ENCODE data around the gene BATF3. TPM values are rescaled to one million over a fixed set of nuclear protein-coding genes. Genes with fewer than 3 reads are reported as not detected.

BATF3 gene
- total RNA-seq, 1 donor from 2014 or later, result not detected

GRCh38 chr1:212721388-212722247, 22.0 kb upstream of the BATF3 start:
- H2AFZ ChIP-seq (replicated peaks), result no peak overlapping the region
- H3K4me3 Mint-ChIP-seq, result no peak overlapping the region
- no peak overlapping the region for H3K4me3 ChIP-seq
- TF ChIP-seq EZH2phosphoT487 (IDR thresholded peaks at IDR 0.05), result no peak
- TF ChIP-seq EZH2 (IDR thresholded peaks at IDR 0.05), result no peak
- no peak for TF ChIP-seq CTCF (IDR thresholded peaks at IDR 0.05)
- H3K36me3 Mint-ChIP-seq, result peaks cover 21% of the 10 kb centered on the region
- no peaks in the 10 kb centered on the region for H3K9me3 ChIP-seq (ENCODE audit: low read depth)
- no peaks in the 10 kb centered on the region for H3K36me3 ChIP-seq
- peaks cover 3% of the 10 kb centered on the region for H3K4me1 Mint-ChIP-seq
- H3K9me3 Mint-ChIP-seq, result peaks cover 22% of the 10 kb centered on the region
- no peak for DNase-seq (ENCODE audit: low spot score)
- no peak overlapping the region for H3K4me2 ChIP-seq
- H3K27ac Mint-ChIP-seq, result no peak overlapping the region
- no peak overlapping the region for H3K9ac ChIP-seq
- H3K4me1 ChIP-seq, result no peaks in the 10 kb centered on the region
- H3K27me3 ChIP-seq, result peaks cover 4% of the 10 kb centered on the region
- peaks cover 2% of the 10 kb centered on the region for H3K27me3 Mint-ChIP-seq (ENCODE audit: insufficient read depth, low read depth)
- no peak overlapping the region for H3K27ac ChIP-seq
- H3F3A ChIP-seq (ENCODE audit: low read depth), result no peaks in the 10 kb centered on the region
- H3K79me2 ChIP-seq (ENCODE audit: low read depth), result no peaks in the 10 kb centered on the region
- no peaks in the 10 kb centered on the region for H4K20me1 ChIP-seq (ENCODE audit: low read depth)

- Histone ChIP-seq H3K9me3 (ENCODE audit: low read depth) (no peaks in the 10 kb centered on the region), H3K4me2 (no peak overlapping the region), H3K9ac (no peak overlapping the region), H3K4me1 (no peaks in the 10 kb centered on the region), H3K36me3 (no peaks in the 10 kb centered on the region), H2AFZ (replicated peaks) (no peak overlapping the region), H4K20me1 (ENCODE audit: low read depth) (no peaks in the 10 kb centered on the region), H3K27me3 (peaks cover 4% of the 10 kb centered on the region), H3K79me2 (ENCODE audit: low read depth) (no peaks in the 10 kb centered on the region), H3F3A (ENCODE audit: low read depth) (no peaks in the 10 kb centered on the region), H3K27ac (no peak overlapping the region), H3K4me3 (no peak overlapping the region)
- Mint-ChIP-seq H3K4me3 (no peak overlapping the region), H3K27ac (no peak overlapping the region), H3K36me3 (peaks cover 9% of the 10 kb centered on the region), H3K27me3 (ENCODE audit: insufficient read depth, low read depth) (peaks cover 2% of the 10 kb centered on the region), H3K4me1 (peaks cover 3% of the 10 kb centered on the region), H3K9me3 (peaks cover 11% of the 10 kb centered on the region)
- TF ChIP-seq CTCF (IDR thresholded peaks at IDR 0.05), result no peak
- no peak for TF ChIP-seq EZH2phosphoT487 (IDR thresholded peaks at IDR 0.05)
- no peak for TF ChIP-seq EZH2 (IDR thresholded peaks at IDR 0.05)
- DNase-seq (ENCODE audit: low spot score), result no peak
These were observed 20.0 kb upstream of the BATF3 start for GRCh38 chr1:212719633-212720032.

- H3K9ac ChIP-seq, result no peak overlapping the region
- H3K4me3 ChIP-seq, result no peak overlapping the region
- H3K4me3 Mint-ChIP-seq, result no peak overlapping the region
- no peaks in the 10 kb centered on the region for H3K79me2 ChIP-seq (ENCODE audit: low read depth)
- H3K4me1 ChIP-seq, result no peaks in the 10 kb centered on the region
- H3K27me3 Mint-ChIP-seq (ENCODE audit: insufficient read depth, low read depth), result no peaks in the 10 kb centered on the region
- no peaks in the 10 kb centered on the region for H3K36me3 ChIP-seq
- DNase-seq (ENCODE audit: low spot score), result peak; percentile 24
- H3K9me3 Mint-ChIP-seq, result peaks cover 6% of the 10 kb centered on the region
- no peaks in the 10 kb centered on the region for H4K20me1 ChIP-seq (ENCODE audit: low read depth)
- H3K4me1 Mint-ChIP-seq, result peaks cover 3% of the 10 kb centered on the region
- H3K27ac ChIP-seq, result no peak overlapping the region
- H3K9me3 ChIP-seq (ENCODE audit: low read depth), result no peaks in the 10 kb centered on the region
- no peak overlapping the region for H3K27ac Mint-ChIP-seq
- no peak overlapping the region for H3K4me2 ChIP-seq
- TF ChIP-seq EZH2 (IDR thresholded peaks at IDR 0.05) (no peak), EZH2phosphoT487 (IDR thresholded peaks at IDR 0.05) (no peak), CTCF (IDR thresholded peaks at IDR 0.05) (peak; percentile 27)
- H3K36me3 Mint-ChIP-seq, result peaks cover 5% of the 10 kb centered on the region
- H3F3A ChIP-seq (ENCODE audit: low read depth), result peaks cover under 1% of the 10 kb centered on the region
- no peak overlapping the region for H2AFZ ChIP-seq (replicated peaks)
- H3K27me3 ChIP-seq, result peaks cover 4% of the 10 kb centered on the region
These were observed 18.9 kb upstream of the BATF3 start for GRCh38 chr1:212718499-212718898.

Data from neural progenitor cell (in vitro differentiated cells).